ENCODE results near the gene AFP.

DNA sequence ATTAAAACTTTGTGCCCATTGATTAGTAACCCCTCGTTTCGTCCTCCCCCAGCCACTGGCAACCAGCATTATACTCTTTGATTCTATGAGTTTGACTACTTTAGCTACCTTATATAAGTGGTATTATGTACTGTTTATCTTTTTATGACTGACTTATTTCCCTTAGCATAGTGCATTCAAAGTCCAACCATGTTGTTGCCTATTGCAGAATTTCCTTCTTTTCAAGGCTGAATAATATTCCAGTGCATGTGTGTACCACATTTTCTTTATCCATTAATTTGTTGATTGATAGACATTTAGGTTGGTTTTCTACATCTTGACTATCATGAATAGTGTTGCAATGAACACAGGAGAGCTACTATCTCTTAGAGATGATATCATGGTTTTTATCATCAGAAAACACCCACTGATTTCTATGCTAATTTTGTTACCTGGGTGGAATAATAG is 28.8 kb upstream of the AFP start:
- TF ChIP-seq, protein P1, sequence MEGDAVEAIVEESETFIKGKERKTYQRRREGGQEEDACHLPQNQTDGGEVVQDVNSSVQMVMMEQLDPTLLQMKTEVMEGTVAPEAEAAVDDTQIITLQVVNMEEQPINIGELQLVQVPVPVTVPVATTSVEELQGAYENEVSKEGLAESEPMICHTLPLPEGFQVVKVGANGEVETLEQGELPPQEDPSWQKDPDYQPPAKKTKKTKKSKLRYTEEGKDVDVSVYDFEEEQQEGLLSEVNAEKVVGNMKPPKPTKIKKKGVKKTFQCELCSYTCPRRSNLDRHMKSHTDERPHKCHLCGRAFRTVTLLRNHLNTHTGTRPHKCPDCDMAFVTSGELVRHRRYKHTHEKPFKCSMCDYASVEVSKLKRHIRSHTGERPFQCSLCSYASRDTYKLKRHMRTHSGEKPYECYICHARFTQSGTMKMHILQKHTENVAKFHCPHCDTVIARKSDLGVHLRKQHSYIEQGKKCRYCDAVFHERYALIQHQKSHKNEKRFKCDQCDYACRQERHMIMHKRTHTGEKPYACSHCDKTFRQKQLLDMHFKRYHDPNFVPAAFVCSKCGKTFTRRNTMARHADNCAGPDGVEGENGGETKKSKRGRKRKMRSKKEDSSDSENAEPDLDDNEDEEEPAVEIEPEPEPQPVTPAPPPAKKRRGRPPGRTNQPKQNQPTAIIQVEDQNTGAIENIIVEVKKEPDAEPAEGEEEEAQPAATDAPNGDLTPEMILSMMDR (conservative IDR thresholded peaks at IDR 0.05; ENCODE audit: low read length), result no peak
- no peak for TF ChIP-seq EZH2phosphoT487 (IDR thresholded peaks at IDR 0.05; ENCODE audit: borderline replicate concordance)
